NCI-H1417 (cell line): ENCODE results near the gene ELAVL1.

Source experiments
- DNase-seq, 3 experiments: peaks; one replicate each; lab custom pipeline; 2025; lab: John Stamatoyannopoulos, UW

ELAVL1 gene

DNA sequence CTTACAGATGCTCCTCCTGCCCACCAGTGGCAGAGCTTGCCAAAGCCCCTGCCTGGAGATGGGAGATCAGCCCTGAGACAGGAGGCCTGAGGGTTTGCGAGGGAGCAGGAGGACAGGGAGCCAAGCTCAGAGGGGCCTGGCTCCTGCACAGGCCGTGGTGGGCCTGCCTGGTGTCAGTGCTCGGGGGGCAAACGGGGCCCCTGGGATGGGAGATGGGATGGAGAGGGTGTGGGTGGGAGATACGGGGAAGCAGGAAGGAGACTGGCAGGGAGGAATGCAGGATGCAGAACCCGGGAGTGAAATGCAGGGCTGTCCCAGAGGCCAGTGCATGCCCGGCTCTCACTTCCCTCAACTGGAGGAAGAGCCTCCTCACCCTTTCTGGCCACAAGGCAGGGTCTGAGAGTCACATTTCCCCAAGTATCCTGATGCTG, 19.9 kb downstream of the ELAVL1 start:
- DNase-seq = no peak

DNA sequence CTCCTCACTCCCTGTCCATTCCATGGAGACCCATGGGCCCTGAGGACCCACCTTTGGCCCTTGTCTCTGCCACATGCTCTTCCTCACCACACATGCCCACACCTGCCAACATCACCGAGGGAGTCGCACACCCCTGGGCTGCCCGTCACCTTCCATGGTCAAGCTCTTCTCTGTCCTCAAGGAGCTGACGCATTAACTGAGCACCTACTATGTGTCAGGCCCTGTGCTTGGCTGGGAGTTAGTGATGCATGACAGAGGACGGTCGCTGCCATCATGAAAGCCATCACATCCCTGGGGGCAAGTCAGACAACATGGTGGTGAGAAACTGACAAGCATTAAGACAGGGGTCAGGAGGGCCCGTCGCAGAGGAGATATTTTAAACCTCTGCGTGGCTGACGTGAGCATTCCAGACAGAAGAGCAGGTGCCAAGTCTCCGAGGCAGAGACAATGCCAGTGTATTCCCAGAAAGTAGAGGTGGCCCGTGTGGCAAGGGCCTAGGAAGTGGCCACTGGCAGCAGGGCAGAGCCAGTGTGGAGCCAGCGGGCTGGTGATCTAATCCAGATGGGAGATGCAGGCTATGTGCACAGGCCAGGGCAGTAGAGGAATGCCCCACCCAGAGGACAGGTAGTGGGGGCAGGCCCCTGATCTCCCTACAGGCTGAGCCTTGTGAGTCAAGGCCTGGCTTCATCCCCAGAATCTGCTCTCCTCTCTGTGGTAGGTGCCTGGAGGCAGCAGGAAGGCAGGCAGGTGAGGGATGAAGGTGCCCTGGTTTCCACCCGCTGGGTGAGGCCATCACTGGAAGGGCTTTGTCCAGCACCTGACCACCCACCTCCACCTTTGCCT, 21.2 kb downstream of the ELAVL1 start:
- no peak for DNase-seq

GRCh38 chr19:7983286-7983950, 22.0 kb downstream of the ELAVL1 start:
- DNase-seq = peak in 2 of 3 experiments; percentile 10 to 31

- DNase-seq = no peak
Observed at GRCh38 chr19:7982651-7983099, 22.8 kb downstream of the ELAVL1 start.

DNA sequence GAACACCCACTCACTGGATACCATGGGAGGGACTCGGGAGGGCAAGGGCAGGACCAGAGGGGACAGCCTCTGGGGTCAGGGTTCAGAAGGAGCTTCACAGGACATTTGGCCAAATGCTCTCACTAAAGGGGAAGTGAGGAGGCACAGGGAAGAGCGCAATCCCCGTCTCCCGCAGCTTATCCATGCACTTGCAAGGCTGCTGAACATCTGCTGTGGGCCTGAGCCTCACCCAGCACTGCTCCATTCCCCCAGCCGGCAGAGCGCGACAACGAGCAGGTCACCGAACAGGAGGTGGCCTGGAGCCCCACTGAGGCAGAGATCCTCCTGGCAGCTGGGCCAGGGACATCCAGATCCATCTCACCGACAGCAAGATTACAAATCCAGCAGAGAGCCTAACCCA, 23.3 kb downstream of the ELAVL1 start:
- no peak for DNase-seq

DNA sequence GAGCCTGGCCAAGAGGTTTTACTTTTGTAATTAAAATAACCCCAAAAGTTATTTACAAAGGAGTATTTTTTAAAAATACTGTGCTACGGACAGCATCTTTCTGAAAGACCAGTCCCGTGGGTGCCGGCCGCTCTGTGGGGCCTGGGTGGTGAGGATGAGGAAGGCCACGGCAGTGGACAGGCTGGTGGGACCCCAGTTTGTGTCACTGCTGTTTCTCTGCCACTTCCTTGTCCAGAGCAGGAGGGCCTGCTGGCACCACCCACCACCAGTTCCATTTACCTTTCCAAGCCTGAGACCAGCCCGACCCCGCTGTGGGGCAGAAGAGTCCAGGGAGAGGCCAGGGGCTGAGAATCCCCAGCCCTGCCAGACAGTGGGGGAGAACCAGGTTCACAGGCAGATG, 23.8 kb downstream of the ELAVL1 start:
- no peak for DNase-seq

- DNase-seq = no peak
Observed at GRCh38 chr19:7981199-7981598, 24.2 kb downstream of the ELAVL1 start.

DNA sequence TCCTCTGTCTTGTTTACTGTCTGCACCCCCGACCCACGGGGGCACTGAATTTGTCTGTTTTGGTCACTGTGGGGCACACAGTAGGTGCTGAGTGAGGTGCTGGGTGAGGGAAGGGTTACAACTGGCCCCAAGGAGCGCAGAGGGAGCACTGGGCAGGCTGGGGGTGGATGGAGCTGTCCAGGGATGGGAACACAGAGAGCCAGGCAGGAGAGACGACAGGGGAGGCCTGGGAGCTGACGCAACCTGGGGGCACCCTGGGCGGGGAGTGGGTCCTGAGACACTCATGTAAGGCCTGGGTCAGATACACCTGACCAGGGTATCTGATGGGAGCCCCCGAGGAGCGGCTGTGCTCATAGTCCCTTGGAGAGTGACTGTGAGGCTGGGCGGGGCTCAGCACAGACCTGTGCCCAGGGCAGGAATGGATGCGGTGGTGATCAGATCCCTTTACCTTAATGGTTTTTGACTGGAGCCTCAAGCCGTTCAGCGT, 24.8 kb downstream of the ELAVL1 start:
- no peak for DNase-seq

GRCh38 chr19:7980168-7980567, 25.3 kb downstream of the ELAVL1 start:
- no peak for DNase-seq

GRCh38 chr19:7979559-7979958, 25.9 kb downstream of the ELAVL1 start:
- DNase-seq = no peak

DNA sequence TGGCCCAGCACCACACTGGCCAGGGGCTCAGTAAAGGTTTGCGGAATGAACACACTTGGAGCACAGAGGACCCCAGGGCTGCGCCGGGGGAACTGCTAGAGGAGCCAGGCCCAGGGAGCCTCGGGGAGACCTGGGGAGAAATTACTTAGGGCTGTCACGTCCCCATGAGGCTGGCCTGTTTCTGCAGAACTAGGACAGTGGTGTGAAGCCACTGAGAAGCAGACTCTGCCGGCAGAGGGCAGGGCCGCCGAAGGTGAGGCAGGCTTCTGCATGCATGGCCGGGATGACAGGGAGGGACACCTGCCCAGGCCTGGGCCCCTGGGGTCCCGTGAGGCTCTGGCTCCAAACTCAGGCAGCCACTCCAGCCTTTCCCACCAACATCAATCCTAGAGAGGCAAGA, 26.4 kb downstream of the ELAVL1 start:
- no peak for DNase-seq

DNA sequence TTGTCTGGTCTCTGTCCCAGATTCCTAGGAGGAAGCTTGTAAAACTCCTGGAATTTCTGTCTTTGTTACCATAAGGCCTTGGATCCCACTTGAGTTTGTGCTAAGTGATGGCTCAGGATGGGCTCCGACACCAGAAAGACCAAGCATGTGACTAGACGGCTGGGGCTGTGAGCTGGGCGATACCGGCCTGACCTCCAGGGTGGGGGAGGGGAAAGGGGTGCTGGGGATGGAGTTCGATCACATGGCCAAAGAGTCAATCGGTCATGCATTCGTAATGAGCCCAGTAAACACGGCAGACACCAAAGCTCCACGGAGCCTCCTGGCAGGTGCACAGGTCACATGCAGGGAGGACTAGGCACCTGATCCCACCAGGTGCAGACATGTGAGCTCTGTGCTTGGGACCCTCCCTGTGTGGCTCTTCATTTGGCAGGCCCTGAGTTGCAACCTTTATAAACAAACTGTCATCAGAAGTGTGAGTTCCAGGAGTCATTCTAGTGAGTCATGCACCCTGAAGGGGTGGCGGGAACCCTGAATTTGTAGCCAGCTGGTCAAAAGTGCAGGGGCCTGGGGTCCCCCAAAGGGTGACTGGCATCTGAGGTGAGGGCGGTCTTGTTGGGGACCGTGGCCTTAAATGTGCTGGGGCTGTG, 27.1 kb downstream of the ELAVL1 start:
- no peak for DNase-seq

- DNase-seq = no peak
Observed at GRCh38 chr19:7977723-7978040, 27.8 kb downstream of the ELAVL1 start.

- no peak for DNase-seq
Observed at GRCh38 chr19:7977021-7977722, 28.3 kb downstream of the ELAVL1 start.

GRCh38 chr19:7976461-7976860, 29.0 kb downstream of the ELAVL1 start:
- no peak for DNase-seq

DNA sequence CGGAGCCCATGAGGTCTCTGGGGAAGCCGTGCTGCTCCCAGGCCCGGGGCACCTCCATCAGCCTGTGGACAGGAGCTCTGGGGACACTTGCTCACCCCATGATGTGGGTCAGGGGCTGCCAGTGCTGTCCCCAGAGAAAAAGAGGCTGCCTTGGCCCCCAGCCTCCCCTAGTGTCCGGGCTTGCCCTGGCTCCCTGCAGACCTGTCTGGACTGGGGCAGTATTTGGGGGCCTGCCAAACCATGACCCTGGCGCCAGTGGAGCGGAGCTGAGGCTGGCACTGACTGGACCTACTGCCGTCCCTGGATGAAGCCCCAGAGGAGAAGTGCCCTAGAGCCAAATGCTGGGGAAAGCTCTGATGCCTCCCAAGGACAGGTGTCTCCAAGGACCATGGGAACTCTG, 30.4 kb downstream of the ELAVL1 start:
- DNase-seq = no peak

- no peak for DNase-seq
Observed at GRCh38 chr19:7973883-7974282, 31.6 kb downstream of the ELAVL1 start.

DNA sequence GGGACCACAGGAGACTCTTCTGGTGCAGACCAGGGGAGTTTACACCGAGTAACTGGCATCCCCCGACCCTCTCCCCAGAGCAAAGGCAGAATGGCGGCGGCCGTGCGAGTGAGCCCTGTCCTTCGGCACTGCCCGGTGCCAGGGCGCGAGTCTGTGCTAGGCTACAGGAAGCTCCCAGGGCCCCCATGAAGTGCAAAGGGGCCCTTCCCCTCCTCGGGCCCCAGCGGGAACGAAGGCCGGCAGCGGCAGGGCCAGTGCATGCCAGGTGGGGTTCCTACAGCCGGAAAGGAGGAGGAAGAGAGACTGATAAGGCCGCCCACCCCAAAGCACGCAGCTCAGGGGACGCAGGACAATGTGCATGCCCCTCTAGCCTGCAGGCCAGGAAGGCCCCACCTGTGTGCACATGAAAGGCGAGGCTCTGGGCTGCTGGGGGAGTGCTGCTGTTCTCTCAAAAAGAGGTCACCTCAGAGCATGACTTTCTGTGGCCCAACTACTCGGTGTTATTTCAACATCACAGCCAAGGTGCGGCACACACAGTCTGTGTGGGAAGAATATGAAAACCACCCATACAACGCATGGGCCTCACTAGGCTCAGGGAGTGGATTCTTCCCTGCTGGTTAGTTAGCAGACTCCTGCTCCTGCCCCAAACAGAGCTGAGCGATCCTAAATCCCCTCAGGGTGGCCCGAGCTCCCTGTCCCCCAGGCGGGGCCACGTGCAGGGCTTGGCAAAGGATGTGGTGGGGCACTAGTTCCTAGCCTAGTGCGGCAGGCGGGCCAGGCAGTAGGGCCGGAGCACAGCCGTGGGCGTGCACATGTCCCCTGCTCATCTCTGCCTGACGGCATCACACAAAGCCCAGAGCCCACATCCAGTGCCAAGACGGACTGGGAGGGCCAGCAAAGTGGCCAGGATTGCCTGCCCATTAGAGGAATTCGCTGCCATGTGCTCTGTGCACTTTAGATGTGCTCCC, 33.6 kb downstream of the ELAVL1 start:
- DNase-seq = no peak

GRCh38 chr19:7970716-7971448, 34.6 kb downstream of the ELAVL1 start:
- DNase-seq = peak; percentile 1 to 53 (median 24)

DNA sequence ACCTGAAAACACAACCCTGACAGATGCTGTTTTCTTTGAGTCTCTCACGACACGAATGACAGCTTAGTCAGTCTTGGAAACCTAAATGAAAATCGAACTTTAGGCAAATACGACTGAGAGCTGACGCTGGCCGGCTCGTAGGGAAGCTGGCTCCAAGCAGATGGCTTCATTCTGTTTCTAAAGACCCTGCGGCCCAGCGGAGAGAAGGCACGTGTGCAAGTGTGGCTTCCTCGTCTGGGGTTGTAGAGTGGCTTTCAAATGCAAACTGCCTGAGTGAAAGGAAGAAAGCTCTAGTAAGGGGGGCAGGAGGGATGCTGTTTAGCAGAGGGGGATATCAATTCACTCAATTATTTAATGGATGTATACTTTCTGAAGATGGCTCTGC, 35.9 kb downstream of the ELAVL1 start:
- no peak for DNase-seq
